GM06990 (cell line): ENCODE data around the gene GNAL.

Source experiments
- DNase-seq: peaks from one replicate; pipeline ENCODE4 v3.0.0-alpha.2; 2011; ENCODE audit not compliant: insufficient read length; ENCODE audit errors: extremely low read depth
- H3K27me3 ChIP-seq: replicated peaks from 2 replicates; pipeline ENCODE4 v1.6.0; 2011; ENCODE audit warnings: low read length; ENCODE audit not compliant: control insufficient read depth, insufficient read depth
- H3K36me3 ChIP-seq: 2 replicates; pipeline ENCODE4 v1.5.1; 2011; ENCODE audit warnings: low read length; ENCODE audit not compliant: control insufficient read depth, insufficient read depth
- H3K4me3 ChIP-seq: replicated peaks from 2 replicates; pipeline ENCODE4 v1.5.1; 2011; ENCODE audit warnings: low read depth, mild to moderate bottlenecking, control low read depth, low read length
- TF ChIP-seq, protein P1 (sequence below): IDR thresholded peaks from 2 replicates; pipeline ENCODE4 v1.5.1; 2011; ENCODE audit warnings: low read length, control low read depth, mild to moderate bottlenecking, inconsistent platforms; ENCODE audit not compliant: insufficient read depth, poor library complexity, severe bottlenecking

Gene GNAL

DNA sequence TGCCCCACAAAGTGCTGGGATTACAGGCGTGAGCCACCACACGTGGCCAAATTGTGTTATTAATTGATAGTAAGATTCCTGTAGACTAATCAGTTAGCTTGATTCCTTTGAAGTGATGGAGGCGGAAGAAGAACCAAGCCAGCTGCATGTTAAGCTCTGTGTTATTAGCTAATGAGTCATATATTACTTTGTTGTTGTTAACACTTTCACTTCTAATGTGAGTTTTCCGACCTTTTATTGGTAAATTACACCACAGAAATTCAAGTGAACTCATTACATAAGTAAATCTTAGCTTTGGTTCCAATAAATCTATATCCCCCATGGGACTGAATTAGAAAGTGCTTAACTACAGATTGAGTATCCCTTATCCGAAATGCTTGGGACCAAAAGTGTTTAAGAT, 182.4 kb downstream of the GNAL start:
- TF ChIP-seq, protein P1, sequence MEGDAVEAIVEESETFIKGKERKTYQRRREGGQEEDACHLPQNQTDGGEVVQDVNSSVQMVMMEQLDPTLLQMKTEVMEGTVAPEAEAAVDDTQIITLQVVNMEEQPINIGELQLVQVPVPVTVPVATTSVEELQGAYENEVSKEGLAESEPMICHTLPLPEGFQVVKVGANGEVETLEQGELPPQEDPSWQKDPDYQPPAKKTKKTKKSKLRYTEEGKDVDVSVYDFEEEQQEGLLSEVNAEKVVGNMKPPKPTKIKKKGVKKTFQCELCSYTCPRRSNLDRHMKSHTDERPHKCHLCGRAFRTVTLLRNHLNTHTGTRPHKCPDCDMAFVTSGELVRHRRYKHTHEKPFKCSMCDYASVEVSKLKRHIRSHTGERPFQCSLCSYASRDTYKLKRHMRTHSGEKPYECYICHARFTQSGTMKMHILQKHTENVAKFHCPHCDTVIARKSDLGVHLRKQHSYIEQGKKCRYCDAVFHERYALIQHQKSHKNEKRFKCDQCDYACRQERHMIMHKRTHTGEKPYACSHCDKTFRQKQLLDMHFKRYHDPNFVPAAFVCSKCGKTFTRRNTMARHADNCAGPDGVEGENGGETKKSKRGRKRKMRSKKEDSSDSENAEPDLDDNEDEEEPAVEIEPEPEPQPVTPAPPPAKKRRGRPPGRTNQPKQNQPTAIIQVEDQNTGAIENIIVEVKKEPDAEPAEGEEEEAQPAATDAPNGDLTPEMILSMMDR = no peak
- no peaks in the 10 kb centered on the region for H3K36me3 ChIP-seq
- DNase-seq = peak; percentile 57
- H3K4me3 ChIP-seq = no peak overlapping the region
- H3K27me3 ChIP-seq = no peaks in the 10 kb centered on the region

DNA sequence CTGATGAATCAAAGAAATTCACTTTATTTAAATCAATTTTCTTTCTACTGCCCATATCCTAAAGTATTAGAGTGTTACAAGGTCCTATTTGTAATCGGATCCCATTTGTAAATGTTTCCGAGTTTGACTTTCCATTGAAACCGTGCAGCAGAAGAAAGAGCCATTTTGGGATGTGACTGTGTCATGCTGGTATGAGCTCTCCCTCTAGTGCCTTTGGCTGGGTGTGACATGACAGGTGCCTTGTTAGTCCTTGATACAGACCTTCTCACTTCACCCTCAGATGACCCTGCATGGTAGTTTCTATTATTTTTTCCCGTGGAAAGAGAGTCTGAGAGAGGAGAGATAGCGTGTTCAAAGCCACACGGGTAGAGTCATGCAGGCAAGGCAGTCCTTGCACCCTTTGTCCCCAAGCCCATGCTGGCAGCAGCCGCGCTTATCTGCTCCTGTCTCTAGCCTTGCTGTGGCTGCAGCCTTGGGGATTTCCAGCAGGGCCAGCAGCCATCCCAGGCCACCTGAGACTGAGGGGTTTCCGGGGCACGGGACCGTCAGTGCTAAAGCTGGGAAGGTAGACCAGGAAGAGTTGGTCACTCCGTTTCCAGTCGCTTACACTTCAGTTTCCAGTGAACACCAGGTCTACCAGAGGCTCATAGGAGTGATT, 183.5 kb downstream of the GNAL start:
- DNase-seq = no peak
- H3K27me3 ChIP-seq = no peaks in the 10 kb centered on the region
- TF ChIP-seq, protein P1 = peak; percentile 55
- no peaks in the 10 kb centered on the region for H3K36me3 ChIP-seq
- no peak overlapping the region for H3K4me3 ChIP-seq

DNA sequence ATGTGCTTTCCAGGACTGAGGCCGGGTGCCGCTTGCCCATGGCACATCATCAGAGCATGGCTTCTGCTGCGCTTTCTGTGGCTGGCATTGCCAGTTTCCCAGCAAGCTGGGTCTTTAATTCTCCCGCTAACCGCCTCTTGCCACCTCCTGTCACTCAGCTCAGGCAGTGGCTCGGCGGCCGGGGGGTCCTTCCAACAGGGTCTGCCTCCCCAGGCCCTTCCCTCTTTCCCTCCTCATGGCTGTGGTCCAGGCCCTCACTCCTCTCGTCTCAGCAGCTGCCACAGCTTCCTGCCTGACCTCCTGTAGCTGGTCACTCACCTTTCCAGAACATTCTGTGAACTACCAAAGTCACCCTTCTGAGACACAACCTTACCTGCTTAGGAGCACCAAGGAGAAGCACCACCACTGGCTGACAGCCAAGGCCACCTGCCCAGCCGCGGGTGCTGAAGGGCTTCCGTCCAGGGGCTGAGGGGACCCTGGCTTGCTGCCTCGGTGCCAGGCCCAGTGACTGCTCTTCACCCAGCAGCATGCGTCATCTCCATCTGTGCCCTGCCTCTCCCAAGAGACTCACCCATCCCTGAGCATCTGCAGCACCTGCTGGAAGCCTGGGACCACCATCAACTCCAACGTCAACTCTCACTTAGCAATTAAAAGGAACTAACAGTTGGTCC, 184.7 kb downstream of the GNAL start:
- DNase-seq = no peak
- TF ChIP-seq, protein P1 = no peak

DNA sequence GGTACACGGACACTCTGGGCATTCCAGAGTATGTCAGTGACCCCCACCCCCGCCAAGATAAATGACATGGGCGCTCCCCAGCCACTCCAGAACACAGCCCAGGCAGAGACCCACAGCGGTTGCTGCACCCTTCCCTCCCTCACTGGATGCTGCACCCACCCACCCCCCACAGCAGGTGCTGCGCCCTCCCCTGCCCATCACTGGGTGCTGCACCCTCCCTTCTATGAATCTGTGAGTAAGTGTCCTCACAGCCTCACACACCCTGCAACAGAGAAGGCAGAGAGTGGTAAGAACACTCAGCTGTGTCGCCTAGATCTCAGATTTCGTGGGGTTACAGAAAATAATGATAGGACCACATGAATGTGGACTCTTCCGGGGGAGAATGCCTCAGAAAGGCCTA, 185.6 kb downstream of the GNAL start:
- DNase-seq = no peak
- H3K27me3 ChIP-seq = no peaks in the 10 kb centered on the region
- TF ChIP-seq, protein P1 = no peak
- no peaks in the 10 kb centered on the region for H3K36me3 ChIP-seq
- H3K4me3 ChIP-seq = no peak overlapping the region

More for the DNA sequence above, 184.7 kb downstream of the GNAL start:
- H3K27me3 ChIP-seq = no peaks in the 10 kb centered on the region
- no peak overlapping the region for H3K4me3 ChIP-seq
- H3K36me3 ChIP-seq = no peaks in the 10 kb centered on the region

DNA sequence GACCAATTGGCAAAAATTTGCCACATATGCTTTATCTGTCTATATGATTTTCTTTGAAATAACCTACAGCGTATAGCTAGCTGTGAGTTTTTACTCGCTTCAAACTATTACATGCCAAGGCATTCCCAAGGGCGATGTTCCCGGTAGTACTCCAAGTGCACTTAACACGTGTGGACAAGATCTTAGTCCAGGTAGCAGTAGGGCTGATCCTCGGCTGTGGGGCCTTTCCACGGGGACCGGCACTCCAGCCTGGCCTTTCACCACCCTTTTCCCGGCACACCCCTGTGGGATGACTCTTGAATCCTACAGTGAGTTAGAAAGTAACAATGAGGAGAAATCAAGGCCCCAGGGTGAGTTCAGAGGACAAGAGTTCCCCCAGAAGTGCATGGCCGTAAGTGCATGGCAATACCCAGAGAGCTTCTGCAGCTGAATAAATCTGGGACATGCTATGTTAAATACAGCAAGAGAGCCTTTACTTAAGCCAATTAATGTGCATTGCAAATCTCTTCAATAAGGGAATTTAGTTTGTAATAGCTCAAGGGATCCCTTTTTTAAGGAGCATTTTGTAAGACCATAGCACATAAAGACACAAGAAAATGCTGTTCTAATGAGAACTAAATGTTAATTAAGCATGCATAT, 188.6 kb downstream of the GNAL start:
- no peak for DNase-seq
- H3K4me3 ChIP-seq = no peak overlapping the region
- H3K27me3 ChIP-seq = no peaks in the 10 kb centered on the region
- TF ChIP-seq, protein P1 = no peak
- no peaks in the 10 kb centered on the region for H3K36me3 ChIP-seq
